Measurements from ENCODE around the gene SIRT3.
"Not testable (repeated sequence)": the region's sequence is repeated elsewhere in the genome, so short reads cannot be mapped to it uniquely, and the experiment has no call there.

The SIRT3 gene

GRCh38 chr11:270451-271318 lies 34.5 kb upstream of the SIRT3 start:
- no peak for DNase-seq

DNA sequence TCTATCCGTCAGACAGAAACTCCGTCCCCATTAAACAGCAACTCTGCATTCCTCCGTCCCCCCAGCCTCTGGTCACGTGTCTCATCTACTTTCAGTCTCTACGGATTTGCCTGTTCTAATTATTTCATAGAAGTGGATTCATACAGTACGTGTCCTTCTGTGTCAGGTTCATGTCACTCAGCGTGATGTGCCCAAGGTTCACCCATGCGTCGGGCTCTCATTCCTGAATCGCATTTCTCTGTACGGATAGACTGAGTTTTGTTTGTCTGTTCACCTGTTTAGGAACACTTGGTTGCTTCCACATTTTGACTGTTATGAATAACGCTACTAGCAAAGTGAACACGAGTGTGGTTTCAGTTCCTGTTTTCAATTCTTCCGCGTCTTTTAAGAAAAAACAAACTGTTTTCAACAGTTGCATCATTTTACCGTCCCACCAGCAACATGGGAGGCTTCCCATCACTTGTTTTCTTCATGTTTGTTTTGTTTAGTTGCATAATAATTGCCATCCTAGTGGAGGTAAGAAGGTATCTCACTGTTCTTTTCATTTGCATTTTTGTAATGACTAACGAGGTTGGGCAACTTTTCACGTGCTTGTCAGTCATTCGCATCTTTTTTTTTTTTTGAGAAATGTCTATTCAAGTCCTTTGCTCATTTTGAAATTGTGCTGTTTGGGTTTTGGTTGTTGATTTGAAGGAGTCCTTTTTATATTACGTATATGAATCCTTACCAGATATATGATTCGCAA lies 33.2 kb upstream of the SIRT3 start:
- no peak for DNase-seq

- DNase-seq, result not testable (repeated sequence)
These were observed 32.6 kb upstream of the SIRT3 start for GRCh38 chr11:268716-269145.

- DNase-seq, result no peak
These were observed 31.4 kb upstream of the SIRT3 start for GRCh38 chr11:267491-267994.

DNA sequence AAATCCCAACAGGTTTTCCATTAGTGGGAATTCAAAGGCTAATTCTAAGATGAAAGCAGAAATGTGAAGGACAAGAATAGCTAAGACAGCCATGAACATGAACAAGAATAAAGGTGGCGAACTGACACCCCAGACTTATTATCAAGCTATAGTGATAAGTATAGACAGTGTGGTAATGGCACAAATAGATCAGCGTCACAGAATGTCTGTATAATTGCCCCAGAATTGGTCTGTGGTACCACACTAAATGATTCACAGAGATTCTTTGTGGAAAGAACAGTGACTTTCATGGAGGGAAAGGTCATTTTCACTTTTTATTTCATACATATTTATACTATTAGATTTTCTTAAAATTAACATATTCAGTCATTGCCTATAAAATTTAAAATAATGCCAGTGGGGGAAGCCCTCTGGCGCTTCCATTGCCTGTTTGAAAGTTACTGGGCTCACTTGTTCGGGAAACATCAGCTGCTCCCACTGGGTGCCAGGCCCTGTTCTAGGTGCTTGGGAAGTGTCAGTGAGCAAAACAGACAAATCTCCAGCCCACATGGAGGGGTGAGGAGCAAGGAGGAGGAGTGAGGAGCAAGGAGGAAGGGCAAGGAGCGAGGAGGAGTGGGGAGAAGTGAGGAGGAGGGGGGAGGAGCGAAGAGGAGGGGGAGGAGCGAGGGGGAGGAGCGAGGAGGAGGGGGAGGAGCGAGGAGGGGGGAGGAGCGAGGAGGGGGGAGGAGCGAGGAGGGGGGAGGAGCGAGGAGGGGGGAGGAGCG lies 30.7 kb upstream of the SIRT3 start:
- DNase-seq, result no peak

DNA sequence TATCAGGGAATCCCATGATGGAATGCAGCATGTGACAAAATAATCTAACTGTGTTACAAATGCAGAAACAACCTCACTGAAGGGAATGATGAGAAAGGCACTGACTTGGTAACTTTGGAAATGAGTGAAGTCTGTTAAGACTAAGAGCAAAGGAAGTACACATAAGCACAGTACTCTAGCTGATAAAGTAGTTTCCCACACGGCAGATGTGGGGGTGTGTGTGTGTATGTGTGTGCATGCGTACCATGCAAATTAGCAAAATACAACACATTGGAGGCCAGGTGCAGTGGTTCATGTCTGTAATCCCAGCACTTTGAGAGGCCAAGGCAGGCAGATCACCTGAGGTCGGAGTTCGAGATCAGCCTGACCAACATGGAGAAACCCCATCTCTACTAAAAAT lies 25.5 kb upstream of the SIRT3 start:
- DNase-seq, result no peak

- no peak for DNase-seq
These were observed 23.3 kb upstream of the SIRT3 start for GRCh38 chr11:259413-259812.

DNA sequence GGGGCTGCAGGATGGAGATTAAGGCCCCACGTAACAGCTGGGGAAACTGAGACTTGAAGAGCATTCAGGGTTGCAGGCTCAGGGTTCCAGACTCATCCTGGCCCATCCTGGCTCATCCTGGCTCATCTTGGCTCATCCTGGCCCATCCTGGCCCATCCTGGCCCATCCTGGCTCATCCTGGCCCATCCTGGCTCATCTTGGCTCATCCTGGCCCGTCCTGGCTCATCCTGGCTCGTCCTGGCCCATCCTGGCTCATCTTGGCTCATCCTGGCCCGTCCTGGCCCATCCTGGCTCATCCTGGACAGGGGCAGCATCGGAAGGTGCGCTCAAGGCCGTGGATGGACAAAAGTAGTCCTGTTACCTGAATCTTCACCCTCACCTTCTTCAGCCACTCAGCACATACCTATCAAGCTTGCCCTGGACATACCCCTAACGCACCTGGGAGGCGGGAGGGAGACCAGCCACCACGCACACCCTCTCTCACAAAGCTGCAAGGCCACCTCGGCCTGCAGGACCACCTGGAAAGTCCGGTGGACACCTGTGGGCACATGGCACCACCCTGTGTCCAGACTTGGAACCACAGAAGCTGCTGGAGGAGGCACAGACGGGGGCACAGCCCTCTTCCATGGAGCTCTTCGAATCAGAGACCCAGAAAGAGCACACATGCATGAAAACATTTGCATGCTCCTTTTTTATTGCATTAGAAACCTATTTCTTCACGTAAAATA lies 21.8 kb upstream of the SIRT3 start:
- DNase-seq, result no peak

GRCh38 chr11:256952-257737 lies 21.0 kb upstream of the SIRT3 start:
- no peak for DNase-seq

DNA sequence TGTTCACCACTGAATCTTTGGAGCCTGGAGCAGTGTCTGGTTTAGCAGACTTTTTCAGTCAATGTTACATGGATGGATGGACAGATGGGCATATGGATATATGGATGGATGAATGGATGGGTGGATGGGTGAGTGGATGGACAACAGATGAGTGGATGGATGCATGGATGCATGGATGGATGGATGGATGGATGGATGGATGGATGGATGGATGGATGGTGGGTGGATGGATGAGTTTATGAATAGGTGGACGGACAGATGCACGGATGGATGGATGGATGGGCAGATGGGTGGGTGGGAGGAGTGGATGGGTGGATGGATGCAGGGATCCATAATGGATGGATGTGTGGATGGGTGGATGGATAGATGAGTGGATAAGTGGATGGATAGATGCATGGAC lies 19.7 kb upstream of the SIRT3 start:
- no peak for DNase-seq

DNA sequence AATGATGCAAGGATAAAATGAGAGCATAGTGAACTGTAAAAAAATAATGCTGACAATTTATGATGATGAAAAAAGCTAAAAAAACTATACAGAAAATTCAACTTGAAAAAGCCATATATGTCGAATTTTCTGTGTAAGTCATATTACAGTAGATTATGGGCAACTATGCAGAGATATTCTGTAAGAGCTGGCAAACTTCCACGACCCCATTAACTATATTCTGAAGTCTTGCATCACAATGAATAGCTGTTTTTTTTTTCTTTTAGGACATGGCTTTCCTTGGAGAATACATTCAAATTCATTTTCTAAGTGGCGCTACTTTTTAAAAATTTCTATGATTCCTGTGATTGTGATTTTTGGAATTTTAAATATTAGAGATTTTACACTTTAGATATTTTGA lies 19.0 kb upstream of the SIRT3 start:
- DNase-seq, result no peak

DNA sequence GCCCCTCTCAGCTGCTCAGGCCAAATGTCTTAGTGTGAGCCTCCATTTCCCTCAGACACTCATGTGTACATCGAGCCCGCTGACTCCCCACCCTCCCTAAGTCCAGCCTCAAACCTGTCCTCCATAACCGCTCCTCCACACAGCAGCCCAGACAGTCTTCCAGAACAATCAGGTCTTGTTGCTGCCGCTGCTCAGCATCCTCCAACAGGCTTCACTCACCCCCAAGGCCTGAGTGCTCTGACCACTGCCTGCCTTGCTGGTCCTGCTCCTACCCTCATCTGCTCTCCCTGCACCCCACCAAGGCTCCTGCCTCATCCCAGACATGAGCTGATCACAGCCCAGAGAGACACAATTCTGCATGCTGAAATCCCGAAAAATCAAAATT lies 17.7 kb upstream of the SIRT3 start:
- DNase-seq, result no peak

DNA sequence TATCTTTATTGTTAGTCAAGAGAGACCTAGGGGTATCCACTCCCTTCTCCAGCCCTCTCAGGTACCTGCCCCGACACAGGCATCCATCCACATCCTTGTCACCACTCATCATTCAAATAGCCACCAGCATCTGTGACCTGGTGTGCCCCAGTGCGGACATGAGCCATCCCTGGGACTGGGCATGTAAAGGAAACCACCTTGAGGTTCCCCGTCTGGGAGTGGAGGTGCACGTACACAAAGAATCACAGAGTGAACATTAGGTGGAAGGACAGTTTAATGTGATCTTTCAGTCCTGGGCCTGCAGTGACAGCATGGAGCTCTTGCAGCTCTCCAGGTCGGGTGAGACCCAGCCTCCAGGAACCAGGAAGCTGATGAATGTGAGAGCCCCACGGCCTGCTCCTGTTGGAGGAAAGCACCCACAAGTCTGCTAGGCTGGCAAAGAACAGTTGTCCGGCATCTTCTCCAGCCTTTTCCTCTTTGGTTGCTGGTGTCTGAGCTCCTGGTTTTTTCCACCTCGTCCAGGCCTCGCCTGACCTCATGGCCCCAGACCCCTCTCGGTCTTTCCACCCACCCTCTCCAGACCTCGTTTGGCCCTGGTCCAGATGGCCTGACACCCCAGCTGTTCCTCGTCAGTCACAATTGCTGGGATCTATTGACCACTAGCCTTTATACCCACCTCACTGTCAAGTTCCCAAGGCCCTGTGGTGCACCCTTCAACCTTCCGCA lies 17.2 kb upstream of the SIRT3 start:
- DNase-seq, result no peak

DNA sequence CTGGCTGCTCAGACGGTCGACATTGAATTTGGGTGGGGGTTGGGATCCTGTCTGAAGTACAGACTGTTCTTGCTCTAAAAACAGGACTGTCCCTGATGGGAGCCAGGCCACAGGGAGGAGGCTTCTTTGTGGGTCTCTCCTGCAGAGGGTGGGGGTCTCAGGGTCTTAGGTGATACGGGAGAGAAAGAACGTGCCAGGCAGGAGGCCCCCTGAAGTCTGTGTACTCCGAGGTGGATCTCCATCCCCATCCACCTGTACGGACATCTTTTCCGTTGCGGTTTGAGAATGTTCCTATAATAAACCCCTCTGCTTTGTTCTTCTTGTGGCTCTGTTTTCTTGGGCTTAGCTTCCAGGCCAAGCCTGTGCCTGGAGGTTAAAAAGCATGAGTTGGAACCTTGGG lies 16.5 kb upstream of the SIRT3 start:
- DNase-seq, result no peak

DNA sequence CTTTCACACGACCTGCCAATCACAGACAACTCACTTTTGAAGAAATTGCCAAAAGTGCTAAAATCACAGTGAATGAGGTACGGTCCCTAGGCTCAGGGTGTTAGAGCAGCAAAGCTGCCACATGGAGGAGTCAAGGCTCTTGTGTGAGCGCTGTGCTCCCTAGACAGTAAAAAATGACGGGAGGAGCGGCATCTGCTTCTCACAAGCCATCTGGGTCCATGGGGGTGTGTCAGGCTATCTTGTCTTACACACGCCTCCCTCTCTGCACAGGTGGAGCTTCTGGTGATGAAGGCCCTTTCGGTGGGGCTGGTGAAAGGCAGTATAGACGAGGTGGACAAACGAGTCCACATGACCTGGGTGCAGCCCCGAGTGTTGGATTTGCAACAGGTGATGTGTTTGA lies 15.4 kb upstream of the SIRT3 start:
- DNase-seq, result no peak

DNA sequence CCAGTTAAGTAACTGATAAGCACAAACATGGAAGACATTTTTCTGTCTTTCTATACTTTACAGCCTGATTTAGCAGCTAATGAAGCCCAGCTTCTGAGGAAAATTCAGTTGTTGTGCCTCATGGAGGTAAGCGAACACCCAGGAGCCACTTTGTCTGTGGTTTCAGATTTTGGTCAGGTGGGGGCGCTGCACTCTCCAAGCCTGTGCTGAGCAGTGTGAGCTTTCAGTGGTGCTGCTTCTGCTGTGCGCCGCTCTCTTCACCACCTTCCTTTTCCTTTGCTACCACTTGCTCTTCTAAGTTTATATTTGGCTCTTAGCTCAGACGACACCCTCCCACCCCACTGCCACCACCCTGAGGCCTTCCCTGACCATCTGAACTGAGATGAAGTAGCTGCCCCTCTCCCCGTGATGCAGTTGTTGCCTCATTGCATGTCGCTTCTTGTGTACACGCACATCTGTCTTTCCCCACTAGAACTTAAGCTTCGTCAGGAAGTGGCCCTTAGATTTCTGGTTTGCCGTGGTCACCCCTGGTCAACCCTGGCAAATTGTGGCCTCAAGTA lies 14.7 kb upstream of the SIRT3 start:
- no peak for DNase-seq

DNA sequence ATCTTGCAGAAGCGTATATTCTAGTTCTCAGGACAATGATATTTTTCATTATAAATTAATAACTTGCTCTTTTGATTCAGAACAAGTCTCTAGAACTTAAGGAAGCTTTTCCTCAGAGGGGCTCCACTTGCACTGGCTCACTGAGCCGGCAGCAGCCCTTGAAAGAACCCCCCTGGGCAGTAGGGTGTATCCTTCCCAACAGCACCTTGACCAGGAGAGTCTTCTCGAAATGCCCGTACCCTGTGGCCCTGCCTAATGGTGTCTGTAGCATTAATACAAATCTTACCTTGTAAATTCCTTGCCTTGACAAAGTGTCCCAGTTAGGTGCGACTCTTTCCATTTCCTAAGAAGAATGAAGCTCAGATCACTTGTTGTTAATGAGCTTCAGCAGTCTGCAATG lies 14.1 kb upstream of the SIRT3 start:
- DNase-seq, result no peak

DNA sequence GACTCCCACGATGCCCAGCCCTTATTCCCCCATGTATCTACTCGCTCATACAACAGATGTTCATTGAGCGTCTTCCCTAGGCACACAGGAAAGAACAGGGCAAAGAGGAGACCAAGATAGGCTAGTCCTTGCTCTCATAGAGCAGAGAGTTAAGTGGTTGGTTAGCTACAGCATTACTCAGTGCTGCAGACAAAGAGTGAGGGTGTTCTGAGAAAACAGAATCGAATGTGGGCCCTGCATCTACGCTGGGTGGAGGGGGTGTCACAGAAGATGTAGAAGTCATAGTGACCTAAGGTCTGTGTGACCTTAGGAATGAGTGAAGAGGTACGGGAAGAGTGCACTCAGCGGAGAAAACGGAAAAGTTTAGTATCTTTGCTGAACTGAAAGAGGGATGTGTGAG lies 12.9 kb upstream of the SIRT3 start:
- no peak for DNase-seq

GRCh38 chr11:244376-244775 lies 8.2 kb upstream of the SIRT3 start:
- no peak for DNase-seq

DNA sequence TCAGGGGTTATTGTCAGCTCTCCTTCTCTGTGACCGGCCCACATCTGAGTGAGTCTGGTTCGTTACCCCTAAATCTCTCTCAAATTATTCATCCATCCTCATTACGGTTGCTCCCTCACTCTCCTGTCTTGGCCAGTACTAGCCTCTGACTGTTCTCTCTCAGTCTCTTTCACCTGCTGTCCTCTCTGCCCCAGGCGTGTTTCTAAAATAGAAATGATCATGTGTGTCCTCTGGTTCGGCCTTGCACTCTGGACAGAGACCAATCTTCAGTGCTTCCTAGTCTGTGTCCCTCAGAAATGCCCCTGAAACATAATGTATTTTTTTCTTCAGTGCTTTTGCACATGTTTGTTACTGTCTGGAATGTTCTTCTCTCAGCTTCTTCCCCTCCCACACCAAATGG lies 5.5 kb upstream of the SIRT3 start:
- DNase-seq, result no peak

GRCh38 chr11:240315-240714 lies 4.2 kb upstream of the SIRT3 start:
- no peak for DNase-seq
